ENCODE results near the gene CTRB1.

DNA sequence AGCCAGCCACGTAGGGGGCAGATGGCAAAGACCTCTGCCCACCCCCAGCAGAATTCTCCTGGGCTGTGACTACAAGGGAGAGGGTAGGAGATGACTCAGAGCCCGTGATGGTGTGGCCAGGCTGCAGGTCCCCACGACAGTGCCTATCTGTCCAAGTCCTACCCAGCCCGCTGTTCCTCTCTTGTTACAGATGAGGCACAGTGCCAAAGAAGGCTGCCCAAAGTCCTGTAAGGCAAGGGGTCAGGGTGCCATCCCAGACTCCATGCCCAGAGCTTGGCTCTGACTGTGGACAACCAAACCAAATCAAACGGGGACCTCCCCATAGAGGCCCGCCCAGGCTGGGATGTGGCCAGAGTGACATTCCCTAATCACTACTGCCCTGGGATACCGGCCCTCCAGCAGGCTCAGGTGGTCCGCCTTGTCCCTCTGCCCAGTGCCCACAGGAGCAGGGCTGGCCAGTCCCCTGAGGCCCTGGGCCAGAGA is 45.2 kb downstream of the CTRB1 start:
- TF ChIP-seq CTCF (IDR thresholded peaks at IDR 0.05; ENCODE audit: control extremely low read depth in 1 of 3, insufficient read depth in 1 of 3, low read depth in 1 of 3, low read length in 3 of 3) (no peak), RFX5 (IDR thresholded peaks at IDR 0.05; ENCODE audit: borderline replicate concordance, low read depth, low read length) (no peak), ZNF274 (IDR thresholded peaks at IDR 0.05; ENCODE audit: borderline replicate concordance, extremely low read depth, low read length) (no peak), SP1 (IDR thresholded peaks at IDR 0.05; ENCODE audit: low read depth, low read length) (no peak), BACH1 (IDR thresholded peaks at IDR 0.05; ENCODE audit: low read length) (no peak), JUND (IDR thresholded peaks at IDR 0.05; ENCODE audit: low read length) (no peak), MAFK (IDR thresholded peaks at IDR 0.05; ENCODE audit: low read depth, low read length) (no peak), CHD2 (IDR thresholded peaks at IDR 0.05; ENCODE audit: low read length) (no peak), POLR2A (IDR thresholded peaks at IDR 0.05; ENCODE audit: control extremely low read depth in 1 of 2, low read depth in 2 of 2, low read length in 2 of 2) (no peak), CHD1 (IDR thresholded peaks at IDR 0.05; ENCODE audit: low read depth, low read length) (no peak), EP300 (IDR thresholded peaks at IDR 0.05; ENCODE audit: borderline replicate concordance in 1 of 2, low read depth in 2 of 2, low read length in 2 of 2) (no peak), SRF (IDR thresholded peaks at IDR 0.05; ENCODE audit: low read depth, low read length) (no peak)
